Mammary epithelial cell (primary cell): Measurements from ENCODE around the gene RAB26.

ENCODE experiments used
- CTCF ChIP-seq, 2 donors: IDR thresholded peaks in 1 of 2; conservative IDR thresholded peaks in 1 of 2; 2 replicates each; pipeline ENCODE4 v1.5.1; 2011 to 2012; ENCODE audit warnings: inconsistent platforms in 2 of 2, low read length in 2 of 2, mild to moderate bottlenecking in 2 of 2, control low read depth in 1 of 2, low read depth in 1 of 2; ENCODE audit not compliant: insufficient read depth in 1 of 2; ENCODE audit errors: extremely low read depth in 1 of 2
- EZH2 ChIP-seq: IDR thresholded peaks from 2 replicates; pipeline ENCODE4 v1.6.1; 2012; ENCODE audit warnings: low read length, inconsistent platforms, borderline replicate concordance

DNA sequence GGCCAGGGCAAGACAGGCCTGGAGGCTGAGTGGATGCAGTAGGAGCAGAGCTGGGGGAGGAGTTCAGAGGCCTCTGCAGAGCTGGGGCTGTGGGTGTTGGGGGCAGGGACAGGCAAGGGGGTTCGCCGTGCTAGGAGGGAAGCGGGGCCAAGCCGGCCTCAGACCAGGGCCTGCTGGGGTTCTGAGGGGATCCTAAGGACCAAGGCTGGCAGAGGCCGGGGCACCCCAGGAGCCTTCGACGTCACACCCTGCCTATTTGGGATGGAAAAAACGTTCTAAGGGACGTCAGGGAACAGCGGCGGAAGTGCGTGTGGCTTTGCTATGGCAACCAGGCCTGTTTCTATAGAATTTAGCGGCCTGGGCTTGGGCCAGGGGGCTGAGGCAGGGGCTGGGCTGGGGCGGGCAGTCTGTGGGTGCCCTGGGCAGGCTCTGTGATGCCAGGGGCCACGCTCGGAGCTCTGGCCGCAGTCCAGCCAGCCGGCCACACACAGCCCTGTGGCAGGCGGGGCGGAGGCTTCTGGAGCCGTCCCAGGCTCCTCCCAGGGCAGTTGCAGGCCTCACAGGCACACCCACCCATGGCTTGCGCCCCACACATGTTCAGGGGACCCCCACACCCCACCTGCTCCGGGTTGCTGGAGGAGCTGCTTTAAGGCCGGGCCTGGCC, 10.9 kb downstream of the RAB26 start:
- TF ChIP-seq CTCF (conservative IDR thresholded peaks at IDR 0.05 in 1 of 2, IDR thresholded peaks at IDR 0.05 in 1 of 2; ENCODE audit: extremely low read depth in 1 of 2, insufficient read depth in 1 of 2, low read depth in 1 of 2, low read length in 2 of 2) (no peak), EZH2 (no peak)
